GM18502 (cell line): ENCODE data around the gene CXCL16.
"Not testable (repeated sequence)": the region's sequence is repeated elsewhere in the genome, so short reads cannot be mapped to it uniquely, and the experiment has no call there.

Experiments
- ATAC-seq: cut with Tn5 transposase; IDR thresholded peaks from one replicate; pipeline ENCODE4 v1.9.1; 2021; ENCODE audit warnings: mild to moderate bottlenecking; ENCODE audit not compliant: unreplicated experiment, poor library complexity

CXCL16 gene

GRCh38 chr17:4704574-4704907, 35.2 kb downstream of the CXCL16 start:
- not testable (repeated sequence) for ATAC-seq

GRCh38 chr17:4703330-4703691, 36.4 kb downstream of the CXCL16 start:
- no peak for ATAC-seq

- ATAC-seq: no peak
These were observed 38.6 kb downstream of the CXCL16 start for GRCh38 chr17:4701116-4701515.

- ATAC-seq: not testable (repeated sequence)
These were observed 40.2 kb downstream of the CXCL16 start for GRCh38 chr17:4699401-4700056.

GRCh38 chr17:4696437-4696805, 43.3 kb downstream of the CXCL16 start:
- peak; percentile 42 for ATAC-seq

- no peak for ATAC-seq
These were observed 46.3 kb downstream of the CXCL16 start for GRCh38 chr17:4693416-4693815.

- ATAC-seq: no peak
These were observed 48.0 kb downstream of the CXCL16 start for GRCh38 chr17:4691686-4692085.

GRCh38 chr17:4690745-4691144, 49.0 kb downstream of the CXCL16 start:
- ATAC-seq: no peak

- ATAC-seq: not testable (repeated sequence)
These were observed 49.9 kb downstream of the CXCL16 start for GRCh38 chr17:4689872-4690271.

GRCh38 chr17:4683739-4684138, 56.0 kb downstream of the CXCL16 start:
- ATAC-seq: not testable (repeated sequence)
